Panc1 (cell line): Measurements from ENCODE around the gene BMPR2. TPM values are rescaled to one million over a fixed set of nuclear protein-coding genes. Genes with fewer than 3 reads are reported as not detected.
A peak's percentile ranks its signal among the peaks of the same experiment; 100 is the strongest.

Source experiments
- ATAC-seq: fragments of 200-7000 bp; cut with Tn5 transposase; 2 replicates; pipeline ENCODE4 v1.9.1; 2020; ENCODE audit warnings: mild to moderate bottlenecking, moderate library complexity
- BruUV-seq: library from RNA; stranded (reverse); fragments of 400-500 nt; replicated peaks from 2 replicates; lab custom pipeline; 2021; lab: Mats Ljungman, UMichigan
- CTCF ChIA-PET: fragments of 300-600 bp; sonication (Branson Sonifier 250); formaldehyde crosslinking; loops from one replicate; lab custom pipeline; 2022; ENCODE audit warnings: antibody characterized with exemption; lab: Charles Lee
- POLR2A ChIA-PET: fragments of 300-600 bp; sonication (Branson Sonifier 250); formaldehyde crosslinking; loops from one replicate; lab custom pipeline; 2022; ENCODE audit warnings: antibody characterized with exemption; lab: Charles Lee
- DNase-seq: peaks from one replicate; pipeline ENCODE4 v3.0.0-alpha.2; 2010; ENCODE audit warnings: low read depth, low spot score
- H3K27ac ChIP-seq: 2 replicates; pipeline ENCODE4 v1.5.1; 2011; ENCODE audit warnings: mild to moderate bottlenecking, low read length, inconsistent platforms
- H3K27me3 ChIP-seq: fragments of 200-500 bp; sonication (Bioruptor generic); 2 replicates; pipeline ENCODE4 v1.6.0; 2014; ENCODE audit warnings: low read length, inconsistent platforms; ENCODE audit not compliant: control insufficient read depth, insufficient read depth
- H3K36me3 ChIP-seq: fragments of 200-500 bp; sonication (Bioruptor generic); 2 replicates; pipeline ENCODE4 v1.5.1; 2014; ENCODE audit warnings: inconsistent platforms, mild to moderate bottlenecking, low read length, moderate library complexity; ENCODE audit not compliant: control insufficient read depth, insufficient read depth
- H3K4me1 ChIP-seq: 2 replicates; pipeline ENCODE4 v1.5.1; 2011; ENCODE audit warnings: inconsistent platforms, mild to moderate bottlenecking, low read length, moderate library complexity; ENCODE audit not compliant: control insufficient read depth, insufficient read depth
- H3K4me3 ChIP-seq, 2 experiments: 2 replicates each; pipeline ENCODE4 v1.5.1; 2011 to 2012; ENCODE audit warnings: low read depth in 2 of 2, low read length in 2 of 2, mild to moderate bottlenecking in 2 of 2, inconsistent platforms in 1 of 2, moderate library complexity in 1 of 2
- H3K9me3 ChIP-seq: fragments of 200-500 bp; sonication (Bioruptor generic); 2 replicates; pipeline ENCODE4 v1.5.1; 2014; ENCODE audit warnings: low read depth, mild to moderate bottlenecking, inconsistent platforms, low read length, moderate library complexity; ENCODE audit not compliant: control insufficient read depth, insufficient read depth
- CTCF ChIP-seq: fragments of 450-650 bp; IDR thresholded peaks from 2 replicates; pipeline ENCODE4 v1.5.1; 2017; ENCODE audit warnings: mild to moderate bottlenecking
- POLR2AphosphoS5 ChIP-seq: IDR thresholded peaks from 2 replicates; pipeline ENCODE4 v1.6.1; 2012; ENCODE audit warnings: mild to moderate bottlenecking, low read depth, low read length, moderate library complexity
- REST ChIP-seq, 2 experiments: IDR thresholded peaks; 2 replicates each; pipeline ENCODE4 v1.6.1; 2011 to 2012; ENCODE audit warnings: low read depth in 2 of 2, control low read depth in 1 of 2, low read length in 1 of 2, mild to moderate bottlenecking in 1 of 2, moderate library complexity in 1 of 2; ENCODE audit not compliant: insufficient read depth in 1 of 2
- SIN3A ChIP-seq: IDR thresholded peaks from 2 replicates; pipeline ENCODE4 v1.6.1; 2012; ENCODE audit warnings: low read depth, mild to moderate bottlenecking, low read length, moderate library complexity, borderline replicate concordance; ENCODE audit not compliant: insufficient read depth
- TCF7L2 ChIP-seq: IDR thresholded peaks from 2 replicates; pipeline ENCODE4 v1.6.1; 2011; ENCODE audit warnings: mild to moderate bottlenecking, low read depth, low read length, inconsistent platforms
- in situ Hi-C: cut with HindIII; loops from 2 replicates; pipeline ENCODE4 v1.10.0; 2016; ENCODE audit warnings: low sequenced_read_pairs, low pct_unique_long_range_greater_than_20kb
- intact Hi-C: fragments of 100-400 bp; cut with micrococcal nuclease; formaldehyde crosslinking; loops from one replicate; pipeline ENCODE4 v1.10.0; 2022; ENCODE audit not compliant: unreplicated experiment
- total RNA-seq: library from RNA; stranded (reverse); gene quantifications from one replicate; pipeline ENCODE4 v1.2.1, GENCODE V29; 2021; ENCODE audit not compliant: unreplicated experiment

The BMPR2 gene
- total RNA-seq, 1 experiment from 2014 or later = 65.2 TPM

DNA sequence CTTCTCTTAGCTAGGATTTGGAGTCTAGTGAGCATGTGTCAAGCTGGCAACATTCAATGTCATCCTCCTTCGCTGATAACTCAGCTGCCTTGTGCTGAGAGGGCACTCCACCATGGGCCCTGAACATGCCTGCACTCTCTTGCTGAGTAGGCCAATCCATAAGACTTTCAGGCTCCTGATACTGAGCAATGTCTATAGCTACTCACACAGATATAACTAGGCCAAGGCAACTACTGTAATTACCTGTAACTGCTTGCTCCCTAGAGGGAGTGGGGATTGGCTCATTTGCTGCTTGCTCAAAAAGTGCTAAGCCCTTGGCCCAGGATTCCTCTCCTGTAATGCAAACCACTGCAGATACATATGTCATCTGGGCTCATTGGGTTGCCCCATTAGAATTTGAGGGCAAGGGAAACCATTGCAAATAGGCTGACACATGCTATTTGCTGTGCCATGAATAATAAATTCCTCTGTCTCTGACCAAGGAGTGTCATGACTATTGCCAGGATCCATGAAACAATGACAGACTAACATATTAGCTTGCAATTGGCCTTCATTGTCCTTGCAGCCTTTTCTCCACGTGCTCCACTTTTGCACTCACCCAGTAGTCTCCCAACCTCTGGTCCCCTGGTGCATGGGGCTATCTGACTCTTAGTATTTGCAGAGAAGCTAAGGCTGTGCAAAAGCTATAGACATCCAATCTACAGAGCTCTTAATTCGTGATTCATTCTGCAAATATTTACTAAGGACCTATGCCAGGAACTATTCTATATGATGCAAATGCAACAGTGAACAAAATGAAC, 36.9 kb upstream of the BMPR2 start:
- in situ Hi-C loops (no loop called here), intact Hi-C loops (no loop called here)
- Histone ChIP-seq H3K27ac (peak overlapping the region; percentile 60), H3K4me3 (no peak overlapping the region), H3K9me3 (no peaks in the 10 kb centered on the region), H3K27me3 (no peaks in the 10 kb centered on the region), H3K36me3 (no peaks in the 10 kb centered on the region), H3K4me1 (peaks cover 21% of the 10 kb centered on the region)
- DNase-seq (peak; percentile 77), ATAC-seq (peak; percentile 86)
- ChIA-PET POLR2A (interaction anchor here (0.6 kb wide), 4 partner anchors 10 to 782 kb away, joined by 4 read pairs; no protein-coding TSS in a partner anchor), CTCF (interaction anchor here (0.6 kb wide), 1 partner anchor 22 kb away, joined by 3 read pairs; no protein-coding TSS in a partner anchor)
- TF ChIP-seq CTCF = no peak
- no peak for TF ChIP-seq TCF7L2
- no peak for TF ChIP-seq SIN3A
- TF ChIP-seq POLR2AphosphoS5 = no peak
- TF ChIP-seq REST (IDR thresholded peaks at IDR 0.05; ENCODE audit: insufficient read depth in 1 of 2, low read depth in 2 of 2, low read length in 1 of 2) = no peak
- no TSS peak for BruUV-seq

DNA sequence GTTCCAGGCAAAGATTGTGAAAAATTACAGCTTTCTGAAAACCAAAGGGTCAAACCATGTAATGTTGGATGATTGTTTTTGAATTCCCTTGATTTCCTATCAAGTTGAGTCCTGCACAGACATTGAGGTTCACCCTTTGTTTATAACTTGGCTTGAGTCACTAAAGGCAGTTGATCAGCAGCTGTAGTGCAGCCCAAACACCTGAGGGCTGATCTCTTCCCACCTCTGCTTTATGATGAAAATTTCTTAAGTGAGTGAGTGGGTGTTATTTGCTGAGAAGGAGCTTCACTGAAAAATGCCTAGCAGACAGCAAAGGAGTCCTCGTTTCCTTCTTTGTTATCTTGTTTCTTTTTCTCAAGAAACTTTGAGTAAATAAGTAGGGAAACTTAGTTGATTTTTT, 31.9 kb upstream of the BMPR2 start:
- no peaks in the 10 kb centered on the region for H3K9me3 ChIP-seq
- CTCF ChIA-PET = no interaction called here
- H3K36me3 ChIP-seq = no peaks in the 10 kb centered on the region
- no peaks in the 10 kb centered on the region for H3K27me3 ChIP-seq
- intact Hi-C loops (no loop called here), in situ Hi-C loops (no loop called here)
- no peak overlapping the region for H3K4me3 ChIP-seq
- DNase-seq (no peak), ATAC-seq (no peak)
- TF ChIP-seq CTCF = no peak
- TF ChIP-seq SIN3A = no peak
- no peak for TF ChIP-seq TCF7L2
- TF ChIP-seq REST (IDR thresholded peaks at IDR 0.05; ENCODE audit: insufficient read depth in 1 of 2, low read depth in 2 of 2, low read length in 1 of 2) = no peak
- TF ChIP-seq POLR2AphosphoS5 = no peak
- peak overlapping the region; percentile 30; the same call in 1 of the 2 replicates for H3K27ac ChIP-seq
- peaks cover 7% of the 10 kb centered on the region for H3K4me1 ChIP-seq
- POLR2A ChIA-PET = no interaction called here
- no TSS peak for BruUV-seq
